Stimulated activated CD4-positive, alpha-beta T cell treated with anti-CD3 and anti-CD28 coated beads, Interleukin-1b, Interleukin-23, amount 100 ng/mL, for 48 hours (primary cell): ENCODE measurements around the gene CHMP2B.

ENCODE experiments used
- DNase-seq: peaks from one replicate; pipeline ENCODE4 v3.0.0-alpha.2; 2020

Gene CHMP2B, protein sequence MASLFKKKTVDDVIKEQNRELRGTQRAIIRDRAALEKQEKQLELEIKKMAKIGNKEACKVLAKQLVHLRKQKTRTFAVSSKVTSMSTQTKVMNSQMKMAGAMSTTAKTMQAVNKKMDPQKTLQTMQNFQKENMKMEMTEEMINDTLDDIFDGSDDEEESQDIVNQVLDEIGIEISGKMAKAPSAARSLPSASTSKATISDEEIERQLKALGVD

DNA sequence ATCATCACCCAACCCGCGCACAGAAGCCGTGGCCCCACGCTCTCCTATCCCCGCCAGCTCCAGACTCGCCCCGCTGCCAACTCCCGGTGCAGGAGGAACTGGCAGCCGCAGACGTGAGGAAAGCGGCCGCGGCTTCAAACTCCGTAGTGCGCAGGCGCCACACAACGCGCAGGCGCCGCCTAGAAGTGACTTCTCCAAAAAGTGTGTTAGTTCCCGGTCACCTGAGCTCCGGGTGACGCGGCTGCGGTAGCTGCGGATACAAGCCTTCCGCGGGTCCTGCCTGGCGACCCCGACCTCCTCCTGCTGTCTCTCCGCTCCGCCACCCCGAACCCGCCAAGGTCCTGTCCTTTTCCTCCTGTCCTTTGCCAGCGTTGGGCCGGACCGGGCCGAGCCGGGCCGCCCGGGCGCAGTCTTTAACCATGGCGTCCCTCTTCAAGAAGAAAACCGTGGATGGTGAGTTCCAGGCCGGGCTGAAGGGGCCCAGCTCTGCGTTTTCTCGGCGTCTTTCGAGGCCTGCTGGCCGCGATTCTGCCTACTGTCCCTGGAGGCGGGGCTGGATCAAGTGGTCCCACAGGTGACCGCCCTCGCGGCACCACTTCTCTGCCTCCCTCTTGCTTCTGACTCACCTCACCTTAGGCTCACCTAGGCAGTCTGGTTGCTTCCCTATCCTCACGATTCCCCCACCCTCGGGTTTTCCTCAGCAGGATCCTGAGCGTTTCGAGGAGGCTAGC lies at the start of gene CHMP2B:
CHMP2B (plus strand) TSS at position 206 of the 731 bp plus-strand sequence; CDS start at position 420, 214 bp downstream.
- DNase-seq: peak; percentile 91

DNA sequence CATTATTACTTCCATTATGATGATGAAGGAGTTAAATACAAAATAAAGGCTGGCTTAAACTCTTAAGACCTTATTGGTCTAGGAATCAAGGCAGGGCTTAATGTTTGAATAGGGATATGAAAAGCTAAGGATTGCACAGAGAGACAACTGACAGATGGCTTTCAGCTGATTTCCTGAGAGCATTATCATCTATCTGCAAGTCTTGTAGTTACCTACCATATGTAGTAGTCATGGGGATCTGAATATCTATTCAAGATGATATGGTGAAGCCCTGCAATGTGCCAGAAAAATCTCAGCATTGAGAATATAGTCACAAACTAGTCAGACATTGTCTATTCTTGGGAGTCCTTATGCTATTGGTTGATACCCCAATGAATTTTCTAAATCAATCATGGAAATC lies 47.5 kb upstream of the CHMP2B start:
- no peak for DNase-seq

DNA sequence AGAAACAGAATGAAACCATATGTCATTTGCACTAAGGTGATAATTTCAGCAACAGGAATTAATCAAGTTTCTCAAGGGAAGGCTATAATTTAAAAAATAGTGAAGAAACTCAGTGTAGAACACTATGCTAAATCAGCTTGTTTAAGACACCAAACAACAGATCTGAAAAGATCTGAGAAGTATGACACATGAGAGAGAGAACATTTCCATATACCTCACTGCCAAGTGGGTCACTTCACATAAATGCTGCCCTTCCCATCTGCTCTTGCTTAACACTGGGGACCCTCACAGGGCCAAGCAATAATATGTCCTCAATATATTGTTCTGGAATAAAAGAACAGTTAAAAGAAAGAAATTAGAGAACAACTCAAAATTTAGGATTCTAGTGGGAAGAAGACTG lies 45.6 kb upstream of the CHMP2B start:
- no peak for DNase-seq

DNA sequence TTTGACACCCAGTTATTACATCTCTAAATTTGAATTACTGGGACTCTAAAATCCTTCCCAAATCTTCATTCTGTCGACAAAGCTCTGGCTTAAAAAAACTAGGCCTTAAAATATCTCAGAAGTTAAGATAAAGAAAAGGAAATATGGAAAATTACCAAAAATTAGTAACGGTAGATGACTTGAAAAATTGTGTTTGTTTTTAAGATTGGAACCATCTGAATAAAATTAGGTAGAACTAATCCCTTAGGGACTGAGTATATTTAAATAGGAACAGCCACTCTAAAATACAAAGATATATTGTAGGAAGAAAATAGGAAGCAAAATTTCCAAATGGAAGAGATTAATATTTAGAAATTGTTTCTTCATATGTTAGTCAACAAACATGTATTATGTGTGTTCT lies 45.1 kb upstream of the CHMP2B start:
- no peak for DNase-seq

DNA sequence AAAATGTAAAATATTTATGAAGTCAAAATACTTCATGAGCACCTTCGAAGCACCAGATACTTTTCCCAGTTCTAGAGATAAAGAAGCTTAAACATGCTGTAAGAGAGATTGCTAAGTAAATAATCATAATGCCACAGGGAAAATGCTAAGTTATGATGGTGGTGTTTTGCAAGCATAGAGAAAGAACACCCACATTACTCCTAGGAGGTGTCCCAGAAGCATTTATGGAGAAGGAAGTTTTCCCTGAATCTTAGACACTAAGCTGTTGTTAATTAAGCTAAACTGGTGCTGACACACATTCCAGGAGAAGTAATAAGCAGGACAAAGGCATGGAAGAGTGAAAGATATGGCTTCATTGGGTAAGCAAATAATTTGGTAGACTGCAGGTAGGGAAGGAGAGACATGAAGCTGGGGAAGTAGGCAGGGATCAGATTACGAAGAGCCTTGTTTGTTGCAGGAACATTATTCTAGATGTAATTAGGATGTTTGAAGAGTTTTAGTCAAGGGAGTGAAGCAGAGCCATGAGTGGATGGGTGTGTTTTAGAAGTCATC lies 40.4 kb upstream of the CHMP2B start:
- DNase-seq: no peak

DNA sequence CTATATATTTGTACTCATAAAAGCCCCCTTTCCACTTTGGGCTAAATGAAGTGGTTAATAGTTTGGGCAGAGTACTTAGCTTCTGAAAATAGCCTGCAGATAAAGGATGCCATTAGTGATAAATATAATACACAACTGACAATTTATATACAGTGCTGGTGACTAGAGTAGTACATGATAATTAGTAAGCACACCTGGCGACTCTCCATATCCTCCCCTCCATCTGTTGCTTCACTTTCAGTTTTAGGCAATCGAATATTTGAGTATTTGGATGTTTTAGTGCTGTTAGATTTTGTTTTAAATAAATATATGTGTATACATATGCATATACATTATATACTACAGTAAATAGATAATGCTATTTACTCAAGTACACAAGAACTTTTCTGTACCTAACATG lies 35.9 kb upstream of the CHMP2B start:
- no peak for DNase-seq

DNA sequence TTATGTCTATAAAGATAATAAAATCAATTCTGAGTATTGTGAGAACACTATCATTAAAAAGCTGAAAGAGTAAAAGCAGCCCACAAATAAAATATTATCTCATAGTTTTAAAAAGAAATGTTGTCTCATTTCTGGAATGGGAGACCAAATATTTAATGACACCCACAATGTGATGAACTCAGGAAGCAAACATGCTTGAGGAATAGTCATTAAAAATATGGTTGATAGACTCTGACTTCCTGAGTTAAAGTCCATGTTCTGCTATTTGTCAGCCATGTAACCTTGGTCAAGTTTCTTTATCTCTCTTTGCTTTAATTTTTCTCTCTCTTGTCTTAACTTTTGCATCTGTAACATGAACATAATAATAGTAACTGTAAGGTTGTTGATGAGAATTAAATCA lies 35.5 kb upstream of the CHMP2B start:
- DNase-seq: no peak

DNA sequence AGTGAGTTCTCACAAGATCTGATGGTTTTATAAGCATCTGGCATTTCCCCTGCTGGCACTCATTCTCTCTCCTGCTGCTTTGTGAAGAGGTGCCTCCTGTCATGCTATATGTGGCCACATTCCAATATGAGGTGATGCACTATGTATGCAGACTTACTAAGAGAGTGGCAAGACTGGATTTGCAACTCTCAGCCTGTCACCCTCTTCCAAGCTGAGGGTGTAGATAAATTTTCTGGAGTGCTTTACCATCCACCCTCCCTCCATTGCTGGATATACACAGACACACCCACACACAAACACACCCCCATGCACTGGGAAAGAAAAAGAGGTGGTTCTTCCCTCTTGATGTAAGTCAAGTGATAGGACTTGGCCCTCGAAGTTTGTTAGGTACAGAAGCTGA lies 30.2 kb upstream of the CHMP2B start:
- DNase-seq: no peak

DNA sequence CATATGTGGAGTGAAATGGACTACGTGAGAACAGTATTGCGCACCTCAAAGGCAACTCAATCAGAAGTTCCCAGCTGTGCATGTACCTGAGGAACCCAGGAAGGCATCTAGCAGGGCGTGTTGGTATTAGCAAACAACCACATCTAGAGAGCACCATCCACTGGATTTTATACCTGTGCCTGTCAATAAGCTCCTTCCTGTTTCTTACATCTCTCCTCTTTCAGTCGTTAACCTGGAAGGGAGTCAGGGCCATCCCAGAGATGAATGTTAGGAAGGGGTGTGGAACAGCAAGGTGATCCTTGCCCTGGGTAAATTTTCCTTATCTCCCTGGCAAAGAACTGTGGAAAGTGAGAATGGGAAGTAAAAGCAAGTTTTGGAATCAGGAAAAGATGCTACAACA lies 29.6 kb upstream of the CHMP2B start:
- DNase-seq: no peak

DNA sequence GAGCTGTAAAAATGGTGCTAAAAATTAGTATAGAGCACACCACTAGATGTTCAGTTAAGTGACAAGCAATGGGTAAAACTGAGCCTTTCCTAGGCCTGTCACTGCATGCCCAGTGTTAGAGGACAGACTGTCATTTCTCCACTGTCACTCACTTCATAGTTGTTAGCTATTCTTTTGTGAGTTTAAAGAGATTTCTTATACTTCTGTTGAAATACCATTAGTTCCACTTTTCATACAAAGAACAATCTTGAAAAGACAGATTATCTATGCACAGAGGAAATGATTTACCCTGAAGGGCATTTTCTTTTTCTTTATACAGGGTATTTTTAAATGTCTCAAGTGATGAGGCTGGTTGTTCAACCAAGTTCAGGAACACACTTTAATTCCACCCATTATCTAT lies 28.3 kb upstream of the CHMP2B start:
- no peak for DNase-seq

DNA sequence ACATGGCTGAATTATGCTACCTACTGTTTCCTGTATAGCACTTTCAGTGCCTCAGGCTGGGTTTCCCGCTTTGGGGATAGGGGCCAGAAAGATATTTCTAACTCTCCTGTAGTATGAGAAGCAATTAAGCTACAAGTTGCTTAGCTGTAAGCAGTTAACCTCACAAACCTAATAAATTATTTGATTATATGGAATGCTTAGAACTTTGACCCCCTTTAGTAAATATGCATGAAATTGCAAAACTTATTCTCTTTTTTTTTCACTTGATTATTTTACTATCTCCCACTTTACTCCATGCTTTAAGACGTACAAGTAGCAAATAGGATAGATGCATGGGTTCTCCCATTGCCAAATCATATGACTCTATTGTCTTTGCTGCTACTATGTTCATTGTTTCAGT lies 27.5 kb upstream of the CHMP2B start:
- DNase-seq: no peak

DNA sequence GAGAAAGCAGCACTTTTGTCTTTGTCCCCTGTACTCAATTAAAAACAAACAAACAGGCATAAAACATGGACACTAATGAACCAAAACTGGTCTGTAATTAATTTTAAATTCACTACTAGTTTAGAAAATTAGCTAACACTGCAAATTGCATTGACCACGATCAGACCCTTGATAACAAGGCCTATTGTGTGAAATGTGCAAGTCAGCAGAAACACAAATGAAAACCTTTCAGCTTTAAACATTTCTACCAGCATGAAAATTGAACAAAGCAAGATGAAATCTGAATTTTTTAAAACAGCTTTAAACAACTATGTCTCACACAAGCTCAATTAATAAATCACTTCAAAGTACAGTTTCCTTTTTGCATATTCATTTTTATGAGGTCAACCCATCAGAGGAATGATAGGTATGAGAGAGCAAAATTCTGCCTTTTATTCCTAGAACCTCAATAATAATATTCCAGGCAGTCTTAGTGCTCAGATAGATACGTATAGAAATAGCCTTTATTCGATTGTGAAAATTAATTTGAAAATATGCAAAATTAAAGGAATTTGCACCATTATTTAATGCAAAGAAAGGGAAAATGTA lies 27.0 kb upstream of the CHMP2B start:
- no peak for DNase-seq

DNA sequence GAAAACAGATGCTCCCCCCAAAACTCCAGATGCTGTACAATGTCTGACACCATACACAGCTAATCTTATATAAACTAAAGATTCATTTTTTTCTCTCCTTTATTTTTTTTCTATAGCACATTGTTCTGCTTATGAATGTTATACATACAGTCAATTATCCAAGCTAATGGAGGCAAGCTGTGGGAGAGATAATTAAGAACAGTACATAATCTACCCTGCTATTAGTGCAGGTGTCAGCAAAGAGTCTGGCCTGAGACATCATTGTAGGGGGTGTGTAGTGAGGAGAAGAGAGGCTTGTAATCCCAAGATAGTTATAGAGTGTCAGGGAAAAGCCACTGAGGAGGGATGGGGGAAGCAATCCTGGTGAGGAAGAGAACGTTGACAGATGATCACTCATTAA lies 25.4 kb upstream of the CHMP2B start:
- DNase-seq: no peak

DNA sequence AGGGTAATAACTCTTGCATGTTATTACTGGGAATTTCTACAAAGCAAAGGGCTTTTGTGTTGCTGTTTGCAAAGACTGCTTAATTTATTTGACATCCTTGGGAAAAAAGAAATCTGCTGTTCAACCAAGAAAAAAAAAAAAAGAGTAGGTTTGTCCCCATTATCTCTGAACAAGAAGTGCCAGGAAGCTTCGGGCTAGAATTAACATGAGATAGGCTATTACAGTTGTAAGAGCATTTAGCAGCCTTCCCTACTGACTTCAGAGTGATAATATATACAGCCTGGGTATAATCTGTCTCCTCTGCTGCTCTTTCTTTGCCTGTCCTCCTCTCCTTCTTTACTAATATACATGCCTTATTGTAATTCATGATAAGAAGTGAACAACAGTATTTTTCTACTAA lies 23.3 kb upstream of the CHMP2B start:
- no peak for DNase-seq

DNA sequence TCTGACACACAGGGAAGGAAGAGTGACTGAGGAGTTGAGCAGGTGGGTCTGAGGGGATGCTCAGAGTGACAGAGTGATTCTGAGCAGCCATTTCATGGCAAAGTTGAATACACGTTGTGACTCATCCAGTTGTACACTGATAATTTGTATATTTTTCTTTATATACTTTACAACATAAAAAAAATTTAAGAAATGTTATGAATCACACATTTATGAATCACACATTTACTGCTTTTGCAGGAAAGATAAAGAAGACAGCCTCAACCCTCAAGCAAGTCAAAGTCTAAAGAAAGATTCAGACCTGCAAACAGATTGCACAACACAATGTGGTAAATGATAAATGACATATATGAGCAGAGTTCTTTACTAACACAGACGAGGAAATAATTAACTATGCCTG lies 21.0 kb upstream of the CHMP2B start:
- peak; percentile 6 for DNase-seq

DNA sequence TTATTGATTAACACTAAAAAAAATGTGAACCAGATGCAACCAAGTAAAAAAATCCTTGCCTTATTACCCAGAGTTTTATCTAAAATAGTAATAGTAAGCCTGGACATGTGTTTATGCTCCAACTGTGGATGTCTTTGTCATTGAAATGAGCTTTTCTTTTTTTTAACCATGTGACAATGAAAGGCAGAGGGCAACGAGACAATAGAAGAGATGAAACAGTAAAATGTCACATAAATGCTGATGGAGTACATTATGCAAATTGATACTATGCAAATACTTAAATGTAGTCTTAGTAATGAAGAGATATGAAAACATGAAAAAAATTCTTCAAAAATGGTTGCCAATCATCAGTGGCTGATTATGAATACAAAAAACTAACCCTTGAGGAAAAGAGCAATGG lies 20.5 kb upstream of the CHMP2B start:
- no peak for DNase-seq

DNA sequence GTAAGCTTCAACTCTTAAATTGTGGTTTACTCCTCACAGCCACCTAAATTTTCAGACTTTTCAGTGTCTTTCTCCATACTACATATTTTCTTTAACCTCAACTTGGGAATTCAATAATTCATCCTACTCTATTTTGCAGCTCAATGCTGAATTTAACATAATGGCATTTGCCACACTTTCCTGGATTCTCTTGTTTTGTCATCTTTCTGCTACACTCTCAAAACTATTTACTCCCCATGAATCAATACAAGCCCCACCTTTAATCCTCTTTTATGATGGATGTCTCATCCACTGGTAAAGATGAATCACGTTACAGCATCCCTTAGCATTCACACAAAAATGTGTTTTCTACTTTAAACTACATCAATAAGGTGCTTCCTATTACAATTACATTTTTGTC lies 19.6 kb upstream of the CHMP2B start:
- no peak for DNase-seq

DNA sequence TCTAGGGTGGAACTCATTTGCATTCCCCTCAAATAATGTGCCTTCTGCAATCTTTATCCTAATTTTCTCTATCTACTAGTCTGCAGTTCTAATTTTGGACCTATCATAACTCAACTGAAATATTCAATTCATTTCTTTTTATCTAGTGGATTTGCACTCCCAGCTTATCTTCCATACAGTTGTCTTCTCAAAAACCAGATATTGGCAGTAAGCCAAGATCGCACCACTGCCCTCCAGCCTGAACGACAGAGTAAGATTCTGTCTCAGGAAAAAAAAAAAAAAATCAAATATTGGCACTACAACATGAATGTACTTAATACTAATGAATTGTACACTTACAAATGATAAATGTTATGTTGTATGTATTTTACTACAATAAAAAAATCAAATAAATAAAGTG lies 18.0 kb upstream of the CHMP2B start:
- DNase-seq: no peak

DNA sequence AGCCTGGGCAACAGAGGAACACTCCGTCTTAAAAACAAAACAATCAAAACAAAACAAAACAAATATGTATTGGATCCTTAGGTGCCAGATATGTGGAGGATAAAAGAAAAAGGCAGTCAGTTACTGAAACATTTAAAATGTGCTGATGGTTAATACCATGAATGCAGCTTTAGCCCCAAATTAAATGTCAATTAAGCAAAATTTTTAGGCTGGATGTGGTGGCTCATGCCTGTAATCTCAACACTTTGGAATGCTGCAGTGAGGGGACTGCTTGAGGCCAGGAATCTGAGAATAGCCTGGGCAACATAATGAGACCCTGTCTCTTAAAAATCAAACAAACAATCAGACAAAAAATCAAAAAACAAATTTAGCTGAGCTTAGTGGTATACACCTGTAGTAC lies 8.5 kb upstream of the CHMP2B start:
- DNase-seq: no peak

DNA sequence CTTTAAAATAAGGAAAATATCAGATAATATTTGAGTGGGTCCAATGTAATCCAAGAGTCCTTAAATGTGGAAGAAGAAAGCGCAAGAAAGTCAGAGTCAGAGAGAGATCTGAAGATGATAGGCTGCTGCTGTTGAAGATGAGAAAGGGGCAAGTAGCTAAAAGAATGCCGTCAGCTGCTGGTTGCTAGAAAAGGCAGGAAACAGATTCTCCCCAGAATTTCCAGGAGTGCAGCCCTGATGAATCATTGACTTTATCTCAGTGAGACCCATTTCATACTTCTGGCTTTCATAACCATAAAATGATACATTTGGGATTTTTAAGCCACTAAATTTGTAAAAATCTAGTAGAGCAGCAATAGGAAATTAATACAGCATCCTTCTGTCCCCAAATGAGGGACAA lies 7.5 kb upstream of the CHMP2B start:
- no peak for DNase-seq

DNA sequence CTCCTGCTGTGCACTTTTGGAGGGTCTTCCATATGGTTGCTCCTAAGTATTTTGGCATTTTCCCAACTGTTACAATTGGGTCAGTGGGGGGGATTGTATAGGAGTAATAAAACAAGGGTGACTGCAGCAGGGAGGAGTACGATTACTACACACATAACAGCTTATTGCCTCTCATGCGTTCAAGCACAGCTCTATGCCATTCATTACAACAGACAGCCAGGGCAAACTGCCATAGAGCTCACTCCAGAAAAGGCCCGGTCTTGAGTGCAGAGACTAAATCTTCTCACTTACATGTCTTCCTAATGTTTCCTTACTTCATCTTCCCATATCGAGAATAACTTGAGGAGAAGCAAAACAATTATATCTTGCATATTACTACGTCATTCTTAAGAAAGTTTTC lies 1.4 kb upstream of the CHMP2B start:
- DNase-seq: no peak

DNA sequence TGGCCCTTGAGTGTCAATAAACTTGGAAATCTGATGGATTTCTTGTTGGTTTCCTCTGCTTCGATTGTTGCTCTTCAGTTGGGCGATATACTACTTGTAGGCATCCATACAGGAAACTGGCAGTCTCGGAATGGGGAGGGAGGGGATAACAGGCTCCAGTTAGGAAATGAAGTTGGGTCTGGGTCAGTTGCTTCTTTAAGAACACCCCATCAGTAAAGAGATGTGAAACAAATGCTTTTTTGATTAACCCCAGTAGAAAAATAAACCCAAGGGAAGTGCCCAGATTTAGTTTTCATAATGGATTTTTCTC lies 681 bp downstream of the CHMP2B start:
- DNase-seq: no peak

DNA sequence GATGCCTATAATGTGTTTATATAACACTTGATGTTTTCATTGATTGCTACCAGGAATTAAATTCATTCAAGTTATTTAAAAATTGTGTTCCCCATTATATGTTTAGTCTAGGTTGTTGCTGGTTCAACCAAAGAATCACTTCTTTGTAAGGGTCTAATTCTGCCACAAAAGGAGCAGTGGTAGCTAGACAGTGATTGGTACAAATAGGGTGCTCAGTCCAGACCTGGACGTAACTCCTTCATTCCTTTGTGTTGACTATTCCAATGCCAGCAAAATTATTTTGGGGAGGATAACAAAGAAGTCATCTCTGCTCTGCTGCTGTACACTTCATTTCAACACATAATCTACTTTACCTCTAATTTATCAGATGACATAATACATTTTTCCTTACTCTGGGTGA lies 1.2 kb downstream of the CHMP2B start:
- no peak for DNase-seq

DNA sequence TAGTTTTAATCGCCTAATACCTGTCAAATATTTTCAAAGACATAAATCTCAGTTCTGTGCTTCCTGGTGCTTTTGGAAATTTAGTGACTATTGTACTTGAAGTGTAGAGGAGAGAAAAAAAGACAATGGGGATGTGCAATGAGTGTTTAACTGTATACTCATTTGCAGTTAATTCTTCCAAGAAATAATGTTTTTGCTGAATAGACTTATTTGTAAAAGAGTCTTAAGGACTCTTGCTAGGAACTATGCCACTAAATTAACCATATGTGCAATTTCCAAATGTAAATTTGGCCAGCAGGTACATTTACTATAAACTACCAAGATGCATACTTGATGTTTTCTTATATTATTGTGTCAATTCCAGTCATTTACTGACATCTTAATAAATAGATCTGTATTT lies 2.0 kb downstream of the CHMP2B start:
- DNase-seq: no peak

DNA sequence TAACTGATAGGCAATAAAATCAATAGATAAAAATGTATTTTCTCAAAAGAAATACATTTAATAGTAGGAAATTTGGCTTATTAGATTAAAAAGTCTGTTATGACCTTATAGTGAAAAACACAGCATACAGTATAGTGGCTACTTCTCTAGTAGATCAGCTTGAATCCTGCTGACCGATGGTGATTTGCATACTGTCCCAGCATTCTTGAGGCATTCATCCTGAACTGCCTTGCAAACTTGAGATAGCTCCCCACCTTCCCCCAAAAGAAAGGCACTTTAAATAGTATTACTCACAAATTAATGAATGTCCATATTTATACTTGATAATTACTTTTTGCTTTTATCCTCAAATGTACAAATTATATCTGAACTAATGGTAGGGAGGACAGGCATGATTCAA lies 6.7 kb downstream of the CHMP2B start:
- no peak for DNase-seq
